Measurements from ENCODE around the gene MRPL44. TPM values are rescaled to one million over a fixed set of nuclear protein-coding genes. Genes with fewer than 3 reads are reported as not detected.

MRPL44 gene
- total RNA-seq, 4 donors from 2014 or later = 18.3 to 24.7 (median 19.6) TPM

DNA sequence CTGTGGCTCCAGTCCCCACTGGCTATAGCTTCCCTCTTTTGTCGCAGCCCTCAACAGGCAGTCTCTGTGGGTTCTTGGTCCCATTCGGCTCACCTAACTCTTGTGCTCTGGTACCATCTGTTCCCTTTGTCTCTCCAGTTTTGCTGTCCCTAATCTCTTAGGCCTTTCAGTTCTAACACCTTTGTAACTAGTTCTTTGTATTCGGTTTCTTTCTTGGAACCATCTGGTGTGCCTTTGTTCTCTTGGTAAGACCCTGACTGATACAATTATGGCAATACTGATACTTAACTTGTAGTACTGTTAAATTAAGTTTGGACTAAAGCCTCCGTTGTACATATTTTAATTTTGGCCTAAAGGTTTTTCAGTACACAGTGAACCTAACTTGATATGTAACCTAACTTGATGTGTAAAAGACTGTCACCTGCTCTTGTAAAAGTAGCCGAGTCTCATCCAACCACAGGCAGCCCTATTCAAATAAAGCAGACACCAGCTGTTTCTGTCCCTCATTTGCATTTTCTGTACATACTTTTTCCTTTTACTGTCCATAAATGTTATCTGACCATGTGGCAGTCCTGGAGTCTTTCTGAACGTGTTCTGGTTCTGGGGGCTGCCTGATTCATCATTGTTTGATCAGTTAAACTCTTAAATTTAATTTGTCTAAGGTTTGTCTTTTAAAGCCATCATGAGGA is 4.8 kb upstream of the MRPL44 start:
- no peak for DNase-seq (ENCODE audit: extremely low spot score)
- no peak overlapping the region for H3K27ac ChIP-seq (replicated peaks in 1 of 4)
- intact Hi-C loops (cut with DNase I) = no loop called here
- no peaks in the 10 kb centered on the region for H3K36me3 ChIP-seq
- H3K9me3 ChIP-seq = no peaks in the 10 kb centered on the region
- peaks cover 6 to 17% (median 13%) of the 10 kb centered on the region in 4 donors for H3K4me1 ChIP-seq
- no peaks in the 10 kb centered on the region for H3K27me3 ChIP-seq
- H3K4me3 ChIP-seq = no peak overlapping the region
- TF ChIP-seq POLR2A (IDR thresholded peaks at IDR 0.05; ENCODE audit: low read depth) (no peak), POLR2AphosphoS5 (IDR thresholded peaks at IDR 0.05) (no peak), EP300 (IDR thresholded peaks at IDR 0.05) (no peak)
- TF ChIP-seq, protein P1, sequence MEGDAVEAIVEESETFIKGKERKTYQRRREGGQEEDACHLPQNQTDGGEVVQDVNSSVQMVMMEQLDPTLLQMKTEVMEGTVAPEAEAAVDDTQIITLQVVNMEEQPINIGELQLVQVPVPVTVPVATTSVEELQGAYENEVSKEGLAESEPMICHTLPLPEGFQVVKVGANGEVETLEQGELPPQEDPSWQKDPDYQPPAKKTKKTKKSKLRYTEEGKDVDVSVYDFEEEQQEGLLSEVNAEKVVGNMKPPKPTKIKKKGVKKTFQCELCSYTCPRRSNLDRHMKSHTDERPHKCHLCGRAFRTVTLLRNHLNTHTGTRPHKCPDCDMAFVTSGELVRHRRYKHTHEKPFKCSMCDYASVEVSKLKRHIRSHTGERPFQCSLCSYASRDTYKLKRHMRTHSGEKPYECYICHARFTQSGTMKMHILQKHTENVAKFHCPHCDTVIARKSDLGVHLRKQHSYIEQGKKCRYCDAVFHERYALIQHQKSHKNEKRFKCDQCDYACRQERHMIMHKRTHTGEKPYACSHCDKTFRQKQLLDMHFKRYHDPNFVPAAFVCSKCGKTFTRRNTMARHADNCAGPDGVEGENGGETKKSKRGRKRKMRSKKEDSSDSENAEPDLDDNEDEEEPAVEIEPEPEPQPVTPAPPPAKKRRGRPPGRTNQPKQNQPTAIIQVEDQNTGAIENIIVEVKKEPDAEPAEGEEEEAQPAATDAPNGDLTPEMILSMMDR (IDR thresholded peaks at IDR 0.05) = no peak
- 87% methylated on average over 6 of the region's 6 CpGs for WGBS

GRCh38 chr2:223954401-223954800 is 2.9 kb upstream of the MRPL44 start:
- WGBS = 68% methylated on average over 3 of the region's 3 CpGs
- no peaks in the 10 kb centered on the region for H3K27me3 ChIP-seq
- TF ChIP-seq, protein P1 (IDR thresholded peaks at IDR 0.05) = no peak
- no peak for TF ChIP-seq POLR2AphosphoS5 (IDR thresholded peaks at IDR 0.05)
- no peaks in the 10 kb centered on the region for H3K9me3 ChIP-seq
- H3K4me1 ChIP-seq = peaks cover 18 to 29% (median 24%) of the 10 kb centered on the region in 4 donors
- no peak overlapping the region for H3K4me3 ChIP-seq
- intact Hi-C loops (cut with DNase I) = no loop called here
- H3K27ac ChIP-seq (replicated peaks in 1 of 4) = no peak overlapping the region
- H3K36me3 ChIP-seq = no peaks in the 10 kb centered on the region
- no peak for DNase-seq (ENCODE audit: extremely low spot score)

- no peak for DNase-seq (ENCODE audit: extremely low spot score)
- no peak for TF ChIP-seq EP300 (IDR thresholded peaks at IDR 0.05)
- TF ChIP-seq, protein P1 (IDR thresholded peaks at IDR 0.05) = no peak
- no peak for TF ChIP-seq POLR2AphosphoS5 (IDR thresholded peaks at IDR 0.05)
- no peak for TF ChIP-seq POLR2A (IDR thresholded peaks at IDR 0.05; ENCODE audit: low read depth)
- Histone ChIP-seq H3K4me3 (peak overlapping the region in 1 of 4 donors; percentile 75), H3K9me3 (no peaks in the 10 kb centered on the region), H3K27me3 (no peaks in the 10 kb centered on the region), H3K36me3 (peaks cover 0 to 9% (median 3%) of the 10 kb centered on the region in 4 donors), H3K27ac (replicated peaks in 1 of 4) (peak overlapping the region; percentile 82 to 87 (median 82)), H3K4me1 (peaks cover 37 to 48% (median 43%) of the 10 kb centered on the region in 4 donors)
- intact Hi-C loops (cut with DNase I) = no loop called here
- 88% methylated on average over 4 of the region's 4 CpGs for WGBS
Measured at GRCh38 chr2:223956300-223956699, 963 bp upstream of the MRPL44 start.

- Histone ChIP-seq H3K4me1 (peaks cover 43 to 69% (median 65%) of the 10 kb centered on the region in 4 donors), H3K4me3 (peak overlapping the region in 3 of 4 donors; percentile 9 to 95 (median 26)), H3K27me3 (no peaks in the 10 kb centered on the region), H3K9me3 (no peaks in the 10 kb centered on the region), H3K36me3 (peaks cover 0 to 19% (median 8%) of the 10 kb centered on the region in 4 donors), H3K27ac (replicated peaks in 1 of 4) (peak overlapping the region in 1 of 4 donors; percentile 44)
- WGBS = 40% methylated on average over 5 of the region's 5 CpGs
- intact Hi-C loops (cut with DNase I) = no loop called here
- no peak for DNase-seq (ENCODE audit: extremely low spot score)
- TF ChIP-seq, protein P1 (IDR thresholded peaks at IDR 0.05) = no peak
- TF ChIP-seq EP300 (IDR thresholded peaks at IDR 0.05) = no peak
- TF ChIP-seq POLR2A (IDR thresholded peaks at IDR 0.05; ENCODE audit: low read depth) = no peak
- no peak for TF ChIP-seq POLR2AphosphoS5 (IDR thresholded peaks at IDR 0.05)
Measured at GRCh38 chr2:223959688-223960087, 2.4 kb downstream of the MRPL44 start.
